Stimulated activated CD8-positive, alpha-beta memory T cell treated with anti-CD3 and anti-CD28 coated beads, Interleukin-12 subunit alpha, Interleukin-12 subunit beta, amount 100 ng/mL, for 24 hours (primary cell): Measurements from ENCODE around the gene CD63.
"Not testable (repeated sequence)": the region's sequence is repeated elsewhere in the genome, so short reads cannot be mapped to it uniquely, and the experiment has no call there.

Source experiments
- DNase-seq: peaks from one replicate; pipeline ENCODE4 v3.0.0-alpha.2; 2020; ENCODE audit errors: extremely low read depth

CD63 gene

GRCh38 chr12:55728939-55729818, at the start of gene CD63:
Gene CD63, minus strand, starts transcription at chr12:55729009. Its CDS starts 668 bp downstream, at chr12:55728341.
- no peak for DNase-seq

- no peak for DNase-seq
Observed at GRCh38 chr12:55777856-55778255, 49.0 kb upstream of the CD63 start.

DNA sequence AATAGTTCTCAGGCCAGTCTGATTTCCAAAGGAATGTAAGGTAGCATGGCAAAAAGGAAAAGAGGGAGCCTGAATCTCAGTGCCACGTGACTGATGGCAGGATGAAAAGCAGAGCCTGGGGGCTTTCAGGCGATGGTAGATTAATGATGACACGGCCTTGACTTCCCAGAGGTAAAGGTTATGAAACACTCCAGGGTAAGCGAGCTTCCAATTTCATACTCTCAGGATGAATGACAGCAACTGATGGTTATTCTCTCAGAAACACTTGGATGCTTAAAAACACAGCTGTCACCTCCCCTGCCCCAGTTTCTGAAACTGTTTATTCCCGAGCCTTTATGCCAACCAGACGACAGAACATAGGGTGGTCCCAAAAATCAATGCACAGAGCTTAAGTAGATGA, 42.9 kb upstream of the CD63 start:
- no peak for DNase-seq

DNA sequence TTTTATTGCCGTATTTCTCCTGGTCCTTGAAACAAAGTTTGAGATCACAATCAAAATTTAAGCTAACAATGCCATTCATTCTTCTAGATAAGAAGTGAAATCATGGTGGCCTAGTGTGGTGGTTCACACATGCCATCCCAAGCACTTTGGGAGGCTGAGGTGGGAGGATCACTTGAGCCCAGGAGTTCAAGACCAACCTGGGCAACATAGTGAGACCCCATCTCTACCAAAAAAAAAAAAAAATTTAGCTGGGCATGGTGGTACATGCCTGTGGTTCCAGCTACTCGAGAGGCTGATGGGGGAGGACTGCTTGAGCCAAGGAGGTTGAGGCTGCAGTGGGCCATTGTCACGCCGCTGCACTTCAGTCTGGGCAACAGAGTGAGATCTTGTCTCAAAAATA, 38.3 kb upstream of the CD63 start:
- no peak for DNase-seq

DNA sequence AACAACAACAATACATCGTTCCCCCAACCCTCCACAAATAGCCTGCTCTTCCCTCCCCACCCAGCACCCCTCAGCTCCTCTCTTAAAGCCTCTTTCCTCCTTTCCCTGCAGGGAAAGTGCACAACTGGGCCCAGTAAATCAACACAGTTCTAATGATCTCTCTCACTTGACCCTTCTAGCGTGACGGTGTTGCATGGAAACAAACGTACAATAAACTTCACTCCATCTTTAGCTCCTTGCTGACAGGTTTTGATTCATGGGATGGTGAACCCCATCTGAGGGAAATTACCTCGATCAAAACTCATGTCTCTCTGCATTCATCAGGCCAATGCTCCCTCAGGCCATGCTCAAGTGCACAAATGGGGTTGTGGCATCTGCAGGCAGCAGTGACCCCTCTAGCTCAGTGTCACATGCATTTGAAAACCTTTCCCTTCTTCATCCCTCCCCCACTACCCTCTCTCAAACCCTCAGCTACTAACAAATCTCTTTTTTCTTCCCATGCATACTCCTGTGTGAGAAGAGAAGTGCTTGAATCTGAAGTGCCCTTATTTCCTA, 37.0 kb upstream of the CD63 start:
- DNase-seq, result no peak

GRCh38 chr12:55762646-55763045, 33.8 kb upstream of the CD63 start:
- no peak for DNase-seq

DNA sequence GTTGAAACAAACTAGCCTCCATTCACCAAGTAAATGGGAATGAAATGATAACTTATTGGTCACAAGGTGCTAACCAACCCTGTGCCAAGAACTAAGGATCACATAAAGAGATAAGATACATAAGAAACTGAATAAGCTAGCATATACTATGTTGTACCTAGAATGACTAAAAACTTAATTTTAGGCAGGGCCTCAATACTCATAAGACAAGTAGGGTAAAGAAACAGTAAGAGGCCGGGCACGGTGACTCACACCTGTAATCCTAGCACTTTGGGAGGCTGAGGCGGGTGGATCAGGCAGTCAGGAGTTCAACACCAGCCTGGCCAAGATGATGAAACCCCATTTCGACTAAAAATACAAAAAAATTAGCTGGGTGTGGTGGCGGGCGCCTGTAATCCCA, 31.9 kb upstream of the CD63 start:
- DNase-seq, result no peak

DNA sequence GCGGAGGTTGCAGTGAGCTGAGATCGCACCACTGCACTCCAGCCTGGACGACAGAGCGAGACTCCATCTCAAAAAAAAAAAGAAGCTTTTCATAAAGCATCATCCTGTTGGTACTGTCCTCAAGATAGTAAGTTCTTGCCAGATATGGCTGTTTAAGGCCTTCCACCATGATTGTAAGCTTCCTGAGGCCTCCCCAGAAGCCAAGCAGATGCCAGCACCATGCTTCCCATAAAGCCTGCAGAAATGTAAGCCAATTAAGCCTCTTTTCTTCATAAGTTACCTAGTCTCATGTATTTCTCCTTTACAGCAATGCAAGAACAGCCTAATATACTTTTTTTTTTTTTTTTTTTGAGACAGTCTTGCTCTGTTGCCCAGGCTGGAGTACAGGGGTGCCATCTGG, 29.8 kb upstream of the CD63 start:
- not testable (repeated sequence) for DNase-seq

DNA sequence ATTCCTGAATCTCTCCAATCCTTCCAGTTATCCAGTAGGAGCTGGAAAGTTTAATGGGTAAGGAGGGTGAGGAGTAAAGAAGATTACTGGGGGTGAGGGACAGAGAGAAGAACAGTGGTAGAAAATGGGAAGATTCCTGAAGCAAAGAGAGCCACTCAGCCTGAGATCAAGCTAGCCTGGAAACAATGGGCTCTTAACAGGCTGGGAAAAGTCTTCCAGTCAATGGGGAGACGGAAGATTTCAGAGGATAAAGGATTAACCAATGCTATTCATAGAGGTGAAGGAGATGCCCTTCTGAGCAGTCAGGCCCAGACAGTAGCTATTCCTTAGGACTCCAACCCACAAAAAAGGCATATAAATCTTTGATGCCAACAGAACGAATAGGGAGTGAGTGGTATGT, 28.9 kb upstream of the CD63 start:
- DNase-seq, result no peak

DNA sequence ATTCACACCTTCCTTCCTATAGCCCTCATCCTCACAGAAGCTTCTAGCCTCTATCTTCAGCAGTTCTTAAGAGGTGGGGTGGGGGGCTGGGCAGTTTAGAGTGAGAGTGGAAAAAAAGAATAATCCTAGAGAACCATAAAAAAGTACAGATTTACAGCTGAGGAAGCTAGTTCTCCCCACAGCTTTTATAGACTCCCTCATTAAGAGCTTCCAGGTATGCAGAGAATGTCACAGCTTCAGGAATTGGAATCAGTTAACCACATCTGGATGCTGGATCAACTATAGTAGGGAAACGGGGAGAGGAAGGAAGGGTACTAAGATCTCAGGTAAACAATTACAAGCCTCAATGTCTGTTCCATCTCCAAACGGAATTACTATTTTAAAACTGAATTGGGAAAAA, 26.4 kb upstream of the CD63 start:
- DNase-seq, result no peak

GRCh38 chr12:55748230-55748993, 19.6 kb upstream of the CD63 start:
- DNase-seq, result no peak

- DNase-seq, result no peak
Observed at GRCh38 chr12:55746913-55747231, 18.1 kb upstream of the CD63 start.

DNA sequence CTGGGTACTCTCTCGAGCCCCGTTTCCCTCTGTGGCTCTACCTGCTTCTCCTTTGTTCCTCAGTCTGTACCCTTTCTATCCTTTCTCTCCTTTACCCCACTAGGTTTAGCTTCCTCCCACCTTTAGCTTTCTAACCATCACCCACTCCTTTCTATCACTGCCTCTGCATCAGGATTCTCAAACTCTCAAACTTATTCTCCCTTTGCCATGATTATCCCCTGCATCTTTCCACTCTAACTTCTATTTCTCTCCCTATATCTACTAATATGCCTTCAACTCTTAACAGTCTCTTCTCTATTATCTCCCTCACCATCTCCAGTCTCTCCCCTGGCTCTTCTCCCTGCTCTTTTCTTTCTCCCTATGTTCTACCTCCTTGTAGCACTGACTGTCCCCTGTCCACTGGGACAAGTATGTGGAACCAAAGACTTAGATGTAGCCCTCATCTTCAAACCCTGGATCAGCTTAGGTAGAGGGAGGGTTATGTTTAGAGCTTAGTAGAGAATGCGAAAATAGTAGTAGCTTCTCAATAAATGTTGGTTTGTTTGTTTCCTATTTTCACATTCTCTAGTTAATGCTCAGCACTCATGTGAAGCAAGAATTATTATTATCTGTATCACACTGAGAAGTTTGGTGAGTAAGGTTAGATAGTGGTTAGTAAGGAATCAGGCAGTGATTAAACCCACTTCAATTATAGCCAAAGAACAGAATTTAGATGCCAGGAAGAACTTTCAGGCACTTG, 17.5 kb upstream of the CD63 start:
- DNase-seq, result no peak

- DNase-seq, result no peak
Observed at GRCh38 chr12:55745361-55746173, 16.8 kb upstream of the CD63 start.

- DNase-seq, result no peak
Observed at GRCh38 chr12:55744340-55745030, 15.7 kb upstream of the CD63 start.

- DNase-seq, result no peak
Observed at GRCh38 chr12:55743406-55744339, 14.9 kb upstream of the CD63 start.

- DNase-seq, result no peak
Observed at GRCh38 chr12:55742719-55743405, 14.1 kb upstream of the CD63 start, which contains the start of gene GDF11. Gene GDF11, plus strand, starts transcription at chr12:55743122. Its CDS starts 195 bp downstream, at chr12:55743317.

GRCh38 chr12:55741931-55742680, 13.3 kb upstream of the CD63 start:
- DNase-seq, result no peak
